LNCaP clone FGC (cell line): ENCODE data around the gene YIPF3.
A peak's percentile ranks its signal among the peaks of the same experiment; 100 is the strongest.
"Not testable (repeated sequence)": the region's sequence is repeated elsewhere in the genome, so short reads cannot be mapped to it uniquely, and the experiment has no call there.

Experiments
- DNase-seq: peaks from one replicate; pipeline ENCODE4 v3.0.0-alpha.2; 2011; ENCODE audit warnings: low read depth
- H3K4me3 ChIP-seq: 2 replicates; pipeline ENCODE4 v1.5.1; 2011; ENCODE audit warnings: mild to moderate bottlenecking, low read depth, low read length, control low read depth
- CTCF ChIP-seq: IDR thresholded peaks from 2 replicates; pipeline ENCODE4 v1.5.1; 2012; ENCODE audit warnings: mild to moderate bottlenecking; ENCODE audit not compliant: control insufficient read depth, insufficient read depth; ENCODE audit errors: extremely low read depth

The YIPF3 gene

GRCh38 chr6:43516697-43517504, at the start of gene YIPF3, which contains the start of gene POLR1C:
Gene YIPF3 (minus strand): TSS chr6:43516926. CDS start chr6:43516807, 119 bp downstream.
Gene POLR1C (plus strand): TSS chr6:43517089. CDS start chr6:43517110, 21 bp downstream.
- H3K4me3 ChIP-seq = peak within 1 kb of the TSS; percentile 65
- peak; percentile 93 for DNase-seq
- TF ChIP-seq CTCF = no peak

- TF ChIP-seq CTCF = no peak
- no peak for DNase-seq
- no peak overlapping the region for H3K4me3 ChIP-seq
Measured at GRCh38 chr6:43559328-43559727, 42.6 kb upstream of the YIPF3 start.

GRCh38 chr6:43557620-43558019, 40.9 kb upstream of the YIPF3 start:
- H3K4me3 ChIP-seq, DNase-seq: not testable (repeated sequence)

GRCh38 chr6:43547222-43547621, 30.5 kb upstream of the YIPF3 start:
- DNase-seq = no peak
- no peak overlapping the region for H3K4me3 ChIP-seq
- no peak for TF ChIP-seq CTCF

- H3K4me3 ChIP-seq = no peak overlapping the region
- no peak for DNase-seq
- no peak for TF ChIP-seq CTCF
Measured at GRCh38 chr6:43544461-43544860, 27.7 kb upstream of the YIPF3 start.

- no peak for DNase-seq
- no peak for TF ChIP-seq CTCF
- H3K4me3 ChIP-seq = no peak overlapping the region
Measured at GRCh38 chr6:43541774-43542471, 25.2 kb upstream of the YIPF3 start.

- no peak overlapping the region for H3K4me3 ChIP-seq
- TF ChIP-seq CTCF = no peak
- no peak for DNase-seq
Measured at GRCh38 chr6:43540507-43540906, 23.8 kb upstream of the YIPF3 start.

- DNase-seq, H3K4me3 ChIP-seq: not testable (repeated sequence)
Measured at GRCh38 chr6:43539409-43539808, 22.7 kb upstream of the YIPF3 start.

GRCh38 chr6:43538986-43539385, 22.3 kb upstream of the YIPF3 start:
- DNase-seq, H3K4me3 ChIP-seq: not testable (repeated sequence)
